ENCODE results near the gene SCAMP1.

DNA sequence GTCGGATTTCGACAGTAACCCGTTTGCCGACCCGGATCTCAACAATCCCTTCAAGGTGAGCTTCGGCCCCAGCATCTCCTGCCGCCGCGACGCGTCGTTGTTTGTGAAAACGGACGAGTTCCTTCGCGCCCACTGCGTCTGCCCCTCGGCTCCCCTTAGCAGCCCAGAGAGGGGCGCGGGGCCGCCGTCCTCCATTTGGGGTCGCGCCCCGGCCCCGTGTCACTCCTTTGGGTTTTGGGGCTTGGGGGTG lies 182 bp downstream of the SCAMP1 start:
- TF ChIP-seq, protein P1, sequence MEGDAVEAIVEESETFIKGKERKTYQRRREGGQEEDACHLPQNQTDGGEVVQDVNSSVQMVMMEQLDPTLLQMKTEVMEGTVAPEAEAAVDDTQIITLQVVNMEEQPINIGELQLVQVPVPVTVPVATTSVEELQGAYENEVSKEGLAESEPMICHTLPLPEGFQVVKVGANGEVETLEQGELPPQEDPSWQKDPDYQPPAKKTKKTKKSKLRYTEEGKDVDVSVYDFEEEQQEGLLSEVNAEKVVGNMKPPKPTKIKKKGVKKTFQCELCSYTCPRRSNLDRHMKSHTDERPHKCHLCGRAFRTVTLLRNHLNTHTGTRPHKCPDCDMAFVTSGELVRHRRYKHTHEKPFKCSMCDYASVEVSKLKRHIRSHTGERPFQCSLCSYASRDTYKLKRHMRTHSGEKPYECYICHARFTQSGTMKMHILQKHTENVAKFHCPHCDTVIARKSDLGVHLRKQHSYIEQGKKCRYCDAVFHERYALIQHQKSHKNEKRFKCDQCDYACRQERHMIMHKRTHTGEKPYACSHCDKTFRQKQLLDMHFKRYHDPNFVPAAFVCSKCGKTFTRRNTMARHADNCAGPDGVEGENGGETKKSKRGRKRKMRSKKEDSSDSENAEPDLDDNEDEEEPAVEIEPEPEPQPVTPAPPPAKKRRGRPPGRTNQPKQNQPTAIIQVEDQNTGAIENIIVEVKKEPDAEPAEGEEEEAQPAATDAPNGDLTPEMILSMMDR (IDR thresholded peaks at IDR 0.05; ENCODE audit: insufficient read depth, low read length), result no peak
- no peak for TF ChIP-seq POLR2AphosphoS5 (IDR thresholded peaks at IDR 0.05; ENCODE audit: low read depth)
- no peak for TF ChIP-seq GABPA (IDR thresholded peaks at IDR 0.05; ENCODE audit: low read depth)
